NCI-H1092 (cell line): Measurements from ENCODE around the gene BTBD1.
"Not testable (repeated sequence)": the region's sequence is repeated elsewhere in the genome, so short reads cannot be mapped to it uniquely, and the experiment has no call there.

ENCODE experiments used
- DNase-seq: peaks from one replicate; lab custom pipeline; 2025; lab: John Stamatoyannopoulos, UW

The BTBD1 gene

DNA sequence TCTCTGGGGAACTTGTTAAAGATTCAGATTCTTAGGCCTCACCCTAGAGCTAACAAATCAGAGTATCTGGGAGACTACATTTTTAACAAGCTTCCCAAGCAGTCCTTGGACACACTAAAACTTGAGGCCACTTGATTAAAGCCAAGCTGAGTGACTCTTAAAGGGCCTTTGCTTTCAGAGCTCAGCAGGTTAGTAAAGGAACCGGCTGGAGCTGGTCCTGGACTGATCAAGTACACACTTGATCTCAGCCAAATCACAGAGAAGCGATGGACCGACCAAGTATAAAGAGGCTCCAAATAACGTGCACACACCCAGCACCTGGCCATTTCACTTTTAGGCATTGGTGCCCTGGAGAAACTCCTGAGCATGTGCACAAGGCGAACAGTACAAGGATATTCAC is 27.5 kb upstream of the BTBD1 start:
- no peak for DNase-seq

DNA sequence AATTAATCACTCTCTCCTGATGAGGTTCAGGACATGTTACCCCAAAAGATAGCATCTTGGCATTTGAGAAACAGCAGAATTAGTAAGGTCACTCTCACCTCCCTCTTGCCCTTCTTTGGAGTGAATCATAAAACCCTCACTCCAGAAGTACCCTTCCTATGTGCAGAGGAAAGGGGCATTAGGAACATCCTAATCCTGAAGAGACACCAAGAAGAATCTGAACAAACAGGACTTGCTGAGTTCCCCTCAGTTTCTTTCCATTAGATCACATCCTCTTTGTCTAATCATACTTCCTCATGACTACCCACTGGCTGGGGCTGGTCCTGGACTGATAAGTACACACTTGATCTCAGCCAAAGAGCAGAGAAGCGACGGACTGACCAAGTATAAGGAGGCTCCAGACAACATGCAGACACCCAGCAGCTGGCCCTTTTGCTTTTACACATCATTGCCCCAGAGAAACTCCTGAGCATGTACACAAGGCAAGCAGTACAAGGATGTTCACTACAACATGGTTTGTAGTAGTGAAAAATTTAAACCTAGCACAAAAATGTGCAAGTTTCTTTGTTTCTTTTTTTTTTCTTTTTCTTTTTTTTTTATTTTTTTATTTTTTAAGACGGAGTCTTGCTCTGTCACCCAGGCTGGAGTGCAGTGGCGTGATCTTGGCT is 25.4 kb upstream of the BTBD1 start:
- DNase-seq = no peak

DNA sequence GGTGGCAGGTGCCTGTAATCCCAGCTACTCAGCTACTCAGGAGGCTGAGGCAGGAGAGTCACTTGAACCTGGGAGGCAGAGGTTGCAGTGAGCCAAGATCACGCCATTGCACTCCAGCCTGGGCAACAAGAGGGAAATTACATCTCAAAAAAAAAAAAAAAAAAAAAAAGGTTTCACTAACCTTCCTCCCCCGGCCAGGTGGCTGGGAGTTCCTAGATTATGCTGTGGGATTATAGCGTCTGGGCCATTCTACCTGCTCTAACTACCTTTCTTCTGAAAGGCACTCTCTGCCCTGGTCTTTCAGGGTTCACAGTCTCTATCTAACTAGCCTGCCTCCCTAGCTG is 24.9 kb upstream of the BTBD1 start:
- not testable (repeated sequence) for DNase-seq

DNA sequence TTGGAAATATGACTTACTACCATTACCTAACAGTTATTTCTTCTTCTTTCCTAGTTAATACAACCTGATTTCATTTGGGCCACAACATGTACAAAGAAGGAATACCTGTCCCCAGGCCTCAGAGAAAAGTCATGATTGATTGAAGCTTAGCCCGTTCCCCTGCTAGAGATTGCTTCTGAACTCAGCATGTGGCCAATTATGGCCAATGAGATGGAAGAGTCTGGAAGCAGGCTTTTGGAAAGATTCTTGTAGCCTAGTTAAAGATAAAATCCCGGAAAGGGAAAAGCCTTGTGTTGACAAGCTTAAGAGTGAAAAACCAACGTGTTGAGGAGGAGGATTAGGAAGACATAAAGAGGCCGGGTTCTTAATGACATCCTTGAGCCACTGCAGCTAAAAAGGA is 23.4 kb upstream of the BTBD1 start:
- DNase-seq = no peak

DNA sequence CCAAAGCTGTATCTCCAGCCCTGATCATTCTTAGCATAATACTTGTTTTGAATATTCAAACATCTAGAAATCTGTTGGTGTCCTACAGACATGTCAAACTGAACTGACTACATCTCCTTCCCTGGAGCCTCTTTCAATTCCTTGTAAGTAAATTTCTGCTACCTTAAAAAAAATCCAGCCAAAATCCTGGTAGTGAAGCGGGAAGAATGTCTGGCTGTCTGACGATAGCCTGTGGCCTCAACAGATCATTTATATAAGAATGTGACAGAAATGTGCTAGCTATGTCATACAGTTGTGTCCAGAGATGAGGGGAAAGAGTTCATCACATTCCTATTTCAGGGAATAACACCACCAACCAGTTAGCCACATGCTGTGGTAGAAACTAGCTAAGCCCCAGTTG is 21.8 kb upstream of the BTBD1 start:
- no peak for DNase-seq

DNA sequence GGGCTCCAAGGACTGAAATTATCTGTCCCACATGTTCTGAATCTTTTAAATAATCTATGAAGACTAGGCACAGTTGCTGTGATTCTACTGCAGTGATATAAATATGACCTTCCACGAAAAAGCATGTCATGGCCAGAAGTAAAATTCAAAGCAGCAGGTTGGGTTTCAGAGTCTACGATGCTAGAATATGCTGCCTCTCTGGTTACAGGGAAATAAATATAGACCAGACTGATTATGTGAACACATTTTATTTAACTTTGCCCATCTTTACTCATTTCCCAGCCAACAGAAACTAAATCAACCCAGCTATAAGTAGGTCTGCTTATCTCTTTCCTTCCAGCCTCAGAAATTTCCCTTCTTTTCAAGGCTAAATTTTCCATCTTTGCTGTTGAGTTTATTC is 20.5 kb upstream of the BTBD1 start:
- no peak for DNase-seq

DNA sequence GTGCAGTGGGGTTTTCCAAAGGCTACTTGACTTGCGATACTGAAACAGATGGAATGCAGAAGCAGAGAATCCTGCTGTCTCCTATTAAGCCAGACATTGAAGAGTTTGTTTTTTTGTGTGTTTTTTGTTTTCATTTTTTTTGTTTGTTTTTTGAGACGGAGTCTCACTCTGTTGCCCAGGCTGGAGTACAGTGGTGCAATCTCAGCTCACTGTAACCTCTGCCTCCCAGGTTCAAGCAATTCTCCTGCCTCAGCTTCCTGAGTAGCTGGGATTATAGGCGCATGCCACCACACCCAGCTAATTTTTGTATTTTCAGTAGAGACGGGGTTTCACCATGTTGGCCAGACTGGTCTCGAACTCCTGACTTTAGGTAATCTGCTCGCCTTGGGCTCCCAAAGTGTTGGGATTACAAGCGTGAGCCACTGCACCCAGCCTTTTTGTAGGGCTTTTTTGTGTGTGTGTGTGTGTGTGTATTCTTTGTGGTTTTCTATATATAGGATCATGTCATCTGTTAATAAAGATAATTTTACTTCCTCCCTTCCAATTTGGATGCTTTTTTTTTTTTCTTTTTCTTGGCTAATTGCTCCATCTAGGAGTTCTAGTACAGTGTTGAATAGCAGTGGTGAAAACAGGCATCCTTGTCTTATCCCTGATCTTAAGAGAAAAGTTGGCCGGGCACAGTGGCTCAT is 19.0 kb upstream of the BTBD1 start:
- DNase-seq = not testable (repeated sequence)

DNA sequence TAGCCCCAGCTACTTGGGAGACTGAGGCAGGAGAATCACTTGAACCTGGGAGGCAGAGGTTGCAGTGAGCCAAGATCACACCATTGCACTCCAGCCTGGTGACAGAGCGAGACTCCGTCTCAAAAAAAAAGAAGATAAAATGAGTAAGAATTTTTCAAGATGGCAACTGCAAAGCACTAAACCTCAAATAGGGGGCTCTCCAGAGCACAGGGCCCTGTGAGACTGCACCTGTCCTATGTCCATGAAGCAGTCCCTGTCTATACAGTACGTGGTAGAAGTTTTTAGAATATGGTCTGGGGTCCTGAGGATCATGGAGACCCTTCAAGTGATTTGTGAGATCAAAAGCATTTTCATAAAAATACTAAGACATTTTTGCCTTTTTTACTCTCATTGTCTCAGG is 18.4 kb upstream of the BTBD1 start:
- not testable (repeated sequence) for DNase-seq

DNA sequence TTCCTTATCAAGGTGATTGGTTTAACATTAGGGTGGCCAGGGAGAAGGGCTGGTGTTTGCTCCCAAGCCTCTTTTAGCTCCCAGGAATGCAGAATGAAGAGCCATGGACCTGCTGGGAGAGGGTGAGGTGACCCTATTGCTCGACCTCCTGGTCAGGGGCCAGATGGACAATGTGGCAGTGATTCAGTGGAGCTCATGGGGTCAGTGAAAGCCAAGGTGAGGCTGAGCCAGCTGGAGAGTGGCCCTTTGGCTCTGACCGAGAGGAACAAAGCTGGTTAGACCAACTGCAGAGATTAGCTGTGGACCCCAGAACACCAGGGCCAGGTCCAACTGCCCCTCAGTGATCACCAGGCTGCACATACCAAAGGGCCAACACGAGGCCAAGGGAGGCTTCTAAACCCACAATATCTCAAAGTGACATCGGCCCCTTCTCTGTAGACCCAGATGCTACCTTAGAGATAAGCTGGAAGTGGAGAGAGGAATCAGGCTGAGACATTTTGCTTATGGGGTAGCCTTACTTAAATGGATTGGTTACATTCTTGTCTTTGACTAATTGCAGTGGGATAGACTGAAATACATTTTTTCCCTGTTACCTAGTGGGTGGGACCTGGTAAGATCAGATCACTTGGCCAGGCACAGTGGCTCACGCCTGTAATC is 15.8 kb upstream of the BTBD1 start:
- DNase-seq = no peak

DNA sequence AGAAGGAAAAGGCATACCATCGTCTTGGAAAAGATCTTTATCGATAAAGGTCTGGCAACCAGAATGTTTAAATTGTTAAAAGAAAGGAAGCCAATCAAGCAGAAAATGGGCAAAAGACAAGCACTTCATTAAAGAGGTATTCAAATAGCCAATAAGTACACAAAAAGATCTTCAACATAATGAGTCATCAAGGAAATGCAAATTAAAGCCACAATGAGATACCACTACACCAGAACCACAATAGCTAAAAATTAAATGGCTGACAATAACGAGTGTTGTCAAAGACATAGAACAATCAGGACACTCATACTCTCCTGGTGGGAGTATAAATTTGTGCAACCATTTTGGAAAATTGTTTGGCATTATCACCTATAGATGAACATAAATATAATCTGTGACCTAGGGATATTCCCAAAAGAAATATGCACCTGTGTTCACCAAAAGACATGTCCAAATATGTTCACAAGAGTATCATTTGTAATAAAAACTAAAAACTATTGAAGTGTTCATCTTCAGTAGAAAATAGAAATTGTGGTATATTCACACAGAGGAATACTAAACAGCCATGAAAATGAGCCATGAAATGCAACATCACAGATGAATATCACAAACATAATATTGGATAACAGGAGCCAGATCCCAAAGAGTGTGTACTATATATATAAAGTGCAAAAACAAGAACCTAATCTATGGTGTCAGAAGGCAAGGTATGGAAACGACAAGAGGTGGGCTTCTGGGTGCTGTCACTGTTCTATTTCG is 14.4 kb upstream of the BTBD1 start:
- no peak for DNase-seq

DNA sequence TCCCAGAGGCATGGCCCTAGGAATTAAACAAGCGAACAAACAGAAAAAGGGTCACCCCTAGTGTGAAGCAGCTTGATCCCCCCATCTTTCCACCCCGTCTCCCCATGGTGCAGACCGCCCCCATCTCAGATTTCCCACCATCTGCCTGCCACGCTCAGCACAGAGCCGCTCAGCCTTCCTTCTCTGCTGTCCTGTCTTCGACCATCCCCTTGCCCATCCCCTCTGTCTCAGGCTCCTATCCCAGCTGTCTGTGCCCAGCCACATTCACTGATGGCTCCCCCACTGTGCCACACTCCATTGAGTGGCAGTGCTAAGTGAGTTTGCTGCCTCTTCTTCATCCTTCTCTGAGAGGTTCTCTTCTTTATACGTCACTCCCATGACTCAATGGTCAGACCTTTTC is 11.7 kb upstream of the BTBD1 start:
- DNase-seq = no peak

DNA sequence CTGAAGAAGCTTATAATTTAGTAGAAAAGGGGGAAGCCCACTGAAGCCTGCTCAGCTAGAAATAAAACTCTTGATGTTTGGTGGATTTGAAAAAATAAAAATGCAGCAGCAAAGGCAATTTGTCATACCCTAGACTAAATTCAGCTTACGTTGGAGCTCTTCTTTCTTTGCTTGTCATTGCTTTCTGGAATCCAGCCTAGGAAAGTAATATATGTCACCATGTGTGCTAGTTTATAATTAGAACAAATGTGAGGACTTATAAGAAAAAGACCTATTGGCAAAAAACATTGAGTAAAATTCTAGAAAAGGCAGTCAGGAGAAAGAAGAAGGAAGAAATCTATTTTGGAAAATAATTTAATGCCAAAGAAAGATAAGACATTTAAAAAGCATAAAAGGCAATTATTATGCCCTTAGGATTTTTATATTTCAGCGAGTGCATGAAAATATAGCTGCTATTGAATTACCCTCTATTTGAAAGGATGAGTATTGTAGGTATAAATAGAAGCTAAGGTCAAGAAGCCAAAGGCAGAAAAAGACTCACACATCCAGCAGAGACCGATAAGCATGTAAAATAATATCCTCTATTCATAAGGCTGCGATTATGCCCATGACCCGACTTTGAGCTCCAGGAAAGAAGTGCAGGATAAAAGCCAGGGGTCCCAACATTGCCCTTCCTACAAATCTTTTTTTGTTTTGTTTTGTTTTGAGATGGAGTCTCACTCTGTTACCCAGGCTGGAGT is 10.6 kb upstream of the BTBD1 start:
- DNase-seq = no peak

DNA sequence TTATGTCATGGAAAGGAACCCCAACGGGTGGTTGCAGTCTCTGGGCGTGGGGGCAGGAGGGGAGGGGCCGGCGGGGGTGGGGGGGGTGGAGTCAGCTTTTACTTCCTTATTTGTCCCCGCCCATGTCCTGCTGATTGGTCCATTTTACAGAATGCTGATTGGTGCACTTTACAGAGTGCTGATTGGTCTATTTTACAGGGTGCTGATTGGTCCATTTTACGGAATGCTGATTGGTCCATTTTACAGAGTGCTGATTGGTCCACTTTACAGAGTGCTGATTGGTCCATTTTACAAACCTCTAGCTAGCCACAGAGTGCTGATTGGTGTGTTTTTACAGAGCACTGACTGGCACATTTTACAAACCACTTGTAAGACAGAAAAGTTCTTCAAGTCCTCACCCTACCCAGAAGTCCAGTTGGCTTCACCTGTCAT is 2.2 kb upstream of the BTBD1 start:
- not testable (repeated sequence) for DNase-seq

DNA sequence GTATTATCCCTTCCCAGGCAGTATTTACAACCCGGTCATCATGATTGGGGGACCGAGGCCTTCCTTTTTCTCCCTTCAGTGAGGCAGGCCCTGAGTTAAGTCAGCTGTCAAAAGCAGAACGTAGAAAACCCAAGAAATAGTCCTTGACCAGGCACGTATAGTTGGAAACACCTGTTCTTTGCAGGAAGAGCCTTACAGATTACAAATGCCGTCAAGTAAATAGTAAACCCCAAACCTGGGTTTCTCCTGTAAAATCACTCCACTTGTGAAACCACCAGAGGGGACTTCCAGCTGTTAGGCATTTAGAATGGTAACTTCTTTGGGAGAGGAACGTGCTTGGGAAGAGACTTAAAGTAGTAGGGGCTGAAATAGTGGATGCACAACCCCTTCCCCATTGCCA is 1.0 kb upstream of the BTBD1 start:
- no peak for DNase-seq

DNA sequence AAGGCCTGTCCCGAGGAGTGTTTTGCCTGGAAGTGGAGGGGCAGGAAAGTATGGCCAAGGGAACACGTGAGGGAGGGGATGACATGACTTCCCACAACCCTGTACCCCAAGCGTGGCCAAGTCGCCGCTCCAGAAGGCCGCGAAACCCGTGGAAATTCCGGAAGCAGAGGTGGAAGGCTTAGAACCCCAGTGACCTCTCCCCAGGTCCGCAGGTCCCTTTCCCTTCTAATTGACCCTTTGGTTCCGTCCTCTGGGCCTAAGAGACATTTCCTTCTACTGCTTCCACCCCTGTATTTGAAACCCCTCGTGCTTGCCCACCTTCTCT is 548 bp upstream of the BTBD1 start:
- no peak for DNase-seq

DNA sequence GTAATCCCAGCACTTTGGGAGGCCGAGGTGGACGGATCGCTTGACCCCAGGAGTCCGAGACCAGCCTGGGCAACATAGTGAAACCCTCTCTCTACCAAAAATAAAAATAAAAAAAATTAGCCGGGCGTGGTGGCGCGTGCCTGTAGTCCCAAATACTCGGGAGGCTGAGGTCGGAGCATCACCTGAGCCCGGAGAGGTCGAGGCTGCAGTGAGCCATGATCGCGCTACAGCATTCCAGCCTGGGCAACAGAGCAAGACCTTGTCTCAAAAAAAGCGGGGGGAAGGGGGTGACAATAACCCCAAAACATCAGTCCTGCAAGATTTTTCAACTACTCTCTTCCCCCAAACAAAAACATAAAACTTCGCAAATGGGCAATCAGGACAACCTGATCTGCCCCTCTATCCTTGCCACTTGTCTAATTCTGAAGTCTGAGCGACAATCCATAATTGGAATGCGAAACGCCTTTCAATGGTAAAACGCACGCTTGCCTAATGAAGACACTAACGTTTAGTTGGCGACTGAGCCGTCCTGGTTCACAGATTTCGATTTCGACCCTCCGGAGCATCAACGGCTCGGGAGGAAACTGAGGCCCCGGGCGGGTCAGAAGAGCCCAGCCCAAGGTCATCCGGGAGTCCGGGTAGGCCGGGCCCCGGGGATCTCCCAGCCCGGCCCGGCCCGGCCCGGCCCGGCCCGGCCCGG is 868 bp downstream of the BTBD1 start:
- DNase-seq = no peak

DNA sequence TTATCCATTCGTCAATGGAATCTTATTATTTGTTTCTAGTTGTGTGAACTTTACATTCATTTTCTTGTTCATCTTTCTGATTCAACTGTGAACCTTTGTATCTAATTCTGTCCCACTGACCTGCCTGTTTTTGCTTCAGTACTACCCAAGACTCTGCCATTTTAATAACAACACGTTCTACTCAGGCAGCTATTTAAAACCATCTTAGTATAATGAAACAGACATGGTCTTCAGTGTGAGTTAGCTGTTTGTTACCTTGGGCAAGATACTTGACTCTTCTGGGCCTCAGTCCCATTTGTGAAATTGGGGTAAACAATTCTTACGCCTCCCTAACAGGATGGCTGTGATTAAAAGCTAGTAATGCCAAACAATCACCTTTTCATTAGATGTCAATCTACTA is 1.6 kb downstream of the BTBD1 start:
- no peak for DNase-seq

DNA sequence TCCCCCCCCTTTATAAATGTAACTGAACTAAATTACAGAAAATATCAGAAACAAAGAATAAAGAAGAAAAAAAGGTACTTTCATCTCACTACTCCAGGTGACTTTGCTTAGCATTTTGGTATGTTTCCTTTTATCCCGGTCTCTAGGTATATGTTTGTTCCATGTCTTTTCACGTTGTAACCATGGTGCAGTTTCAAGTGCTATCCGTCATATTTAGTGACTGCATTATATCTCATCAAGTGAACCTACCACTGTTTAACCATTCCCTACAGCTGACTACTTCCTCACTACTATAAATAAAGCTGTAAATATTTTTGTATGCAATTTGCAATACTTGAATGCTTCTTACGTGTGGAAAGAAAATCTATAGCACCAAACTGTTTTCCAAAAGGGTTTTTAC is 2.2 kb downstream of the BTBD1 start:
- no peak for DNase-seq

DNA sequence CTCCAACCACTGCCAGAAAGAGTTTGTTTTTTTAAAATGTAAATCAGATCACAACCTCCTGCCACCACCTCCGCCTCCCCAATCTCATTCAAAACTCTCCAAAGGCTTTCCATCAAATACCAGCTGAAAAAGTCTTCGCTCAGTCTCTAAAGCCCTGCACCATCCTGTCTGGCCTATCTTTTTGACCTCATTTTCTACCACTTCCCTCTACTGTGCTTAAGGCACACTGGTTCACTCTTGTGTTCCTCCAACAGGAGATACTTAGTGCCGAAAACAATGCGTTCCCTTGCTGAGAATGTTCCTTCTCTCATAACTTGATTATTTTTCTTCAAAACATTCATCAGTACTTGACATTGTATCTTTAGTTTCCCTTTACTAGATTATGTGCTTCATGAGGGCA is 3.5 kb downstream of the BTBD1 start:
- no peak for DNase-seq

DNA sequence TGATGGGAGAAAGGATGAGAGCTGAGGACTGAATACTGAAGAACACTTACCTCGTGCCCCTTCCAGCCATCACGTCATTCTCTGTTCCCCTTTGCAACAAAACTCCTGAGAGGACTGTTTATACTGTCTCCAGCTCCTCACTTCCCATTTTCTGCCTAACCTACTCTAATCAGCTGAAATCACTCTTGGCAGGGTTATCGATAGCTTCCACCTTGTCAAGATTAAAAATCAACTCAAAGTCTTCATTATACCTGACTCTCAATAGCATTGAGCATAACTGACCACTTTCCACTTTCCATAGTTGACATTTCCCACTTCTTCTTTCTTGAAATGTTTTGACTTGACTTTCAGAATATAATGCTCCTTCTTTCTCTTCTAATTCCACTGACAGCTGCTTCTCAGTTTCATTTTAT is 4.3 kb downstream of the BTBD1 start:
- DNase-seq = no peak

DNA sequence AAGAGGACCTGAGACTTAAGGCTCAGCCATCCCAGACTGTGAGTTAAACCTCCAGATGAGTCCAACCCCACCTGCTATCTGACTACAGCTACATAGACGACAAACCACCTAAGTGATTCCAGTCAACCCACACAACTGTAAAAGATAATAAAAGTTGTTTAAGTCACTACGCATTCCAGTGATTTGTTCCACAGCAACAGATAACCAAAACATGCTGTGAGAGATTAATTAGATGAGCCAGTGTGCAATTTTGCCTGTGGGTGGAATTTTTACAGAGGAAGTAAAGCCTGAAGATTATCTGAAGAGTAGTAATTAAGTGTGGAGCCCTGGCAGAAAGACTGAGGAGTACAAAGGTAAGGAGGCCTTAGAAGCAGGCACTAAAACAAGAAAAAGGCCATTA is 5.4 kb downstream of the BTBD1 start:
- DNase-seq = no peak
